Smooth muscle cell of trachea (primary cell): ENCODE measurements around the gene VAMP8. TPM values are rescaled to one million over a fixed set of nuclear protein-coding genes. Genes with fewer than 3 reads are reported as not detected.

Experiments used
- total RNA-seq: library from RNA; depleted of rRNA; stranded (reverse); fragments of >200 nt; gene quantifications from 2 replicates; pipeline ENCODE4 v1.2.1, GENCODE V29; 2014

Gene VAMP8
- total RNA-seq: 1.5 and 2.8 TPM in 2 replicates

DNA sequence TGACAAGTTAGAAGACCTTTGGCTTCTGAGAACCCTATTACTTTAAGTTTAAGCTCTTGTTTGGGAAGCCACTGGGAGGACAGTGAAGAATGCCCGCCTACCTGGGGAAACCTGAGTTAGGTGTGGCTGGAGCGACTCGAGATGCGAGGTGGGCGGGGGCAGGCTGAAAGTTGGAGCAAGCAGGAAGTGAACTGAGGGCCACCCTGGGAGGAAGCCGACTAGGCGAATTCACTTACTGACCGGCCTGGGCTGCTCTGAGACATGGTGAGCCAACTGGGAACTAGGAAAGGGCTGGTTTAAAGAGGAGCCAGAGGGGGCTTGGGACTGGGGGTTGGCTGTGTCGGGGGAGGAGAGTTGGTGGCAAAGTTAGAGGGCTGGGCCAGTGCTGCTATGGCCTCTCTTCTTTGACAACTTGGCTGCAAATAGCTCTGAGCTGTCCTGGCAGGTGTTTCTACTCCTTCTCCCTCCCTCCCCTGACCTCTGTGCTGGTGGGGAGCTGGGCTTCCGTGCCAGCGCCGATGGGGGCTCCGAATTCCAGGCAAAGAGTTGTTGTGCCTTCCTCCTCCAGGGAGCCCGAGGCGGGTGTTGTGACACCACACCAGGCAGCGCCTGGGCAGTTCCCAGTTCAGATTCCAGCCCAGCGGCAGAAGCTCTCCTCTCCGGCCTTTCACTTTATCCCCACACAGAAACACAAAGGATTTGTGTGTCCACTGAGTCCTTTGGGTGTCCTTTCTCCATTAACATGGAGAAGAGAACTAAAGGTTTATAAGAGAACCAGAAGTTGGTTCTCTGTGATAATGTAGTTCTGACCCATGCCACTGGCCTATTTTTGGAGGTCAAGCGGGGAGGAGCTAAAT, at the start of gene VAMP8:
TSS of gene VAMP8 (plus strand) at position 201 of the 857 bp plus-strand sequence. CDS start at position 262, 61 bp downstream.

DNA sequence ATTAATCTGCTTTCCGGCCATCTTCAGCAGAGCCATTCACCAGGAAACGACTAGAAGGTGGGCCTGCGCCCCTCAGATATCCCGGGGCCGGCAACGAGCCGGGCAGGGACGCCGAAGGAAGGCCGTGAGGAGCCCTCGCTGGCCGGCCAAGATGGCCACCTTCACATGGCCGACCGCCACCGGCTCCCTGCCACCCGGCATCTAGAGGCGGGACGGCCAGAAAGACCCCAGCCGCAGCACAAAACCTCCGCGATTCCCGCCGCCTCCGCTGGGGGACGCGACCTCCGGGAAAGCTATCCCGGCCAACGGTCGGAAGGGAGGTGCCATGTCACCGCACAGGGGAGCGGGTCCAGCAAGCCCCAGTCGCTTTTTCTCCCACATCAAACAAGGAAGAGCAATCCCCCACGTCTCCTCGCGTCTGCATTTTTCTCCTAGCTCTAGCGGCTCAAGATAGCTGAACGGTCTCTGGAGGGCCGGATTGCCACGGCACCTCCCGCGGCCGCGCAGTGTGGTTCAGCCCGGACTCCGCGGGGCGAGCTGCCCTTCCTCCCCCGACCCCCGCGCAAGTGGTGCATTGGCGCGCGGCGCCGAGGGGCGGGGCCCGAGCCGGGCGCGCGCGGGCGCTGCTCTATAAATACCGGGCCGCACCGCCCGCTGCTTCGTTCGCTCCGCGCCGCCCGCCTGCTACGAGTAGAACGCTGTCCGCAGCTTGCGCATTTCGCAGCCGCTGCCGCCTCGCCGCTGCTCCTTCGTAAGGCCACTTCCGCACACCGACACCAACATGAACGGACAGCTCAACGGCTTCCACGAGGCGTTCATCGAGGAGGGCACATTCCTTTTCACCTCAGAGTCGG, 38.7 kb upstream of the VAMP8 start, which contains the start of gene MAT2A:
TSS of gene MAT2A (plus strand) at position 662 of the 854 bp plus-strand sequence. CDS start at position 782, 120 bp downstream.

DNA sequence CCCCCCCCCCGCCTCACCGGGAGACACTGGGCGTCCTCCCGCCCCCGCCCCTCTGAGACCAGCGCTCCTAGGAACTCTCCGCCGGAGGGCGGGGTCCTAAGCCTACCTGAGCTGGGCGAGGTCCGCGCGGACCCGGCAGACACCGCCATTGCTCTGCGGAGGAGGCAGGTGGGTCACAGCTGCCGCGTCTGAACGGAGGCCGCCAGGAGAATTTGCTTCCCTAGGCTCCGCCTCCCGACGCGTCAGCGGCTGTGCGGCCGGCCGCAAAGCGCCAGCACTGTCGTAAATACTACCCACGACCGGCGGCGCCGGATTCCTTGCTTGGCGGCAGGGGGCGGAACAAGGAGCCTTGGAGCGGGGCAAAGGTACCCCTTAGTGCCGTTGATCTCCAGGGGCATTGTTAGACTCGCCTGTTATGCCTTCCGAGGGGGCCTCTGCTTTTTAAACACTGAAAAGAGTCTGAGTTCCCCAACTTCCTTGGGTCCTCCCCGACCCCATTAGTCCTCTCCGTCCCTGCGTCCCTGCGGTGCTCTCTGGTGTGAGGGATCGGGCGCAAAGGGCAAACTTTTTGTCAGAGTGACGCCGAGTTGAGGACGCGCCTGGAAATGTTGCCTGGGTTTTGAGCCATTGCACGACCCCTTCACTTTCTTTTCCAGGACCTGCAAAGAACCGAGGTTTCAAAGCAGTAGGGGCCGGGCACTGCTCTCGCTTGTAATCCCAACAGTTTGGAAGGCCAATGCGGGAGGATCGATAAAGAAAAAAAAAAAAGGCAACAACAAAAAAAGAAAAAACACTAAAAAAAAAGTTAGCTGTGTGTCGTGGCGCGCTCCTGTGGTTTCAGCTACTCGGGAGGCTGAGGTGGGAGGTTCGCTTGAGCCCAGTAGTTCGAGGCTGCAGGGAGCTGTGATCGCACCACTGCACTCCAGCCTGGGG, 15.8 kb upstream of the VAMP8 start, which contains the start of gene GGCX:
TSS of gene GGCX (minus strand) at position 214 of the 933 bp plus-strand sequence. CDS start at position 149, 65 bp downstream.

DNA sequence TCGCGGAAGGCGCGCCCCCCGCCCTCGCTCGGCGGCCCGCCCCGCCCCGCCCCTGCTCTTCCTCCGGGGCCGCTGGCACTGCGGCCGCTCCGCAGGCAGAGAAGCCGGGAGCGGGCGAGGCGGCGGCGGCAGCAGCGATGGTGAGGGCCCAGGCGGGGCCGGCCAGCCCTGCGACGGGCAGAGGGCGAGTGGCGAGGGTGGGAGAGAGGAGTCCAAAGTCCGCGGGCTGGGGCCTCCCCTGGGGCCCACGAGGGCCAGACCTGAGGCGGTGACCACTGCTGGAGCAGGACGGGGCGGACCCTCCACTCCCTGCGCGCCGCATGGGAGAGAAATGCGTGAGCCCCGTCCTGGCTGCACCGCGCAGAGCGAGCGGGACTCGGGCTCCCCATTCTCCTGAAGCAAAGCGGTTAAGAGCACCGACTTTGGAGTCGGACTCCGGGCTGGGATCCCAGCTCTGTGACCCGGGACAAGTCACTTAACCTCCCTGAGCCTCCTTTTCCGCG, 7.0 kb downstream of the VAMP8 start, which contains the start of gene VAMP5:
TSS of gene VAMP5 (plus strand) at position 78 of the 503 bp plus-strand sequence. CDS start at position 138, 60 bp downstream.

DNA sequence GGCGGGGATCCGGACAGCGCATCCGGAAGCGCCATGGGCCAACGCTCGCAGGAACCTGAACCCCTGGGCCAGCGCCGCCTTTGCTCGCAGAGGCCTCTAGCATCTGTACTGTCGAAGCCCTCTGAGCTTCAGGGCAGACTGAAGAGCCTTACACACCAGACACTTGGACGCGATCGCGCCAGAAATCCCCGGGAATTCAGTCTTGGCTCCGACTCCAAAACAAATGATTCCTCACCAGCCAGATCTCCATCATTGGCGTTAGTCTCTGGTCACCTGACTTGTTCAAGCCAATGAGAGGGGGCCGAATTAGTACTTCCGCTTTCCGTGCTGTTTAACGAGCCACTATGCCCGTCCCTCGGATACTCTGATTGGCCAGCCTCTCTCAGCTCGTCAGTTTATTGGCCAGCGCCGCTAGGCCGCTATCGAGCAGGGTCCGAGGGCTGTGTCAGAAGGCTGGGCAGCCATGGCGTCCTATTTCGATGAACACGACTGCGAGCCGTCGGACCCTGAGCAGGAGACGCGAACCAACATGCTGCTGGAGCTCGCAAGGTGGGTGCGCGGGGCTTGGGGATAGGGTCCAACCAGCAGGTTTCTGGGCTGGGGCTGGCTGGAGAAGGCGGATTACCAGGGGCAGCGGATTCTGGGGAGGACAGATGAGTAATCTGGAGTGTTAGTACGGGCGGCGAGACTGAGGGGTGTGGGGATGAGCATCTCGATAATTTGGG, 18.1 kb downstream of the VAMP8 start, which contains the start of gene RNF181:
TSS of gene RNF181 (plus strand) at position 445 of the 725 bp plus-strand sequence. CDS start at position 464, 19 bp downstream.

DNA sequence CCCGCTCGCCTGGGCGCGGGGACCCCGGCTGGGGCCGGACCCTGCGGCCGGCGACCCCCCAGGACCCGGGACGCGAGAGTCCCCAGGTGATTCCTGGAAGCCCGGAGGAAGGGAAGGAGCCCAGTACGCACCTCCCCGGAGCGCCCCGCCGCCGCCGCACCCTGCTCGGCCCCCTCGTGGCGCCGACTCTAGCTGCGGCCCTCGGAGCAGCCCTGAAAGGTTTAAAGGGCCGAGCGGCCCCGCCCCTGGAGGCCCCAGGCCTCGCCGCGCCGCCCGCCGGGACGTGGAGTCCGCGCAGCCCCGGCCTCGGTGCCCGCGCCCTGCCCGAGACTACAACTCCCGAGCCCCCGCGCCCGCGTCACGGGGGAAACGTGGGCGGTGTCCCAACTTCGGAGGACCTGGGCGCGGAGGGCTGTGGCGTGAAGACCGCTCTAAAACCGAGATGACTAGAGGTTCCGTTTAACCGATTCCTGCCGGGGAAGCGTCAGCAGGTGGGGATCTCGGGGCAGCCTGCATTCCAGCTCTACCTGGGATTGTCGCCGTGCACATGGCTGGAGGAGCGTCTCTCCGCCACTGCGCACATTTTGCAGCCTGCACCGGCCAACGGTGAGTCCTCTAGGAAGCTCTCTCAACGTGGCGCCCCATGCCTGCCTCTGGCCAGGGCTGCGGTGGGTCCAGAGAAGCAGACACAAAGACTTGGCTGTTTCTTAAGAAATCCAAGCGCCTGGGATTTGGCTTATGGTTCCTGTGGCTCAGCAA, 25.3 kb downstream of the VAMP8 start, which contains the start of gene TMEM150A:
TSS of gene TMEM150A (minus strand) at position 223 of the 759 bp plus-strand sequence. CDS start 750 bp downstream, outside the sequence.

DNA sequence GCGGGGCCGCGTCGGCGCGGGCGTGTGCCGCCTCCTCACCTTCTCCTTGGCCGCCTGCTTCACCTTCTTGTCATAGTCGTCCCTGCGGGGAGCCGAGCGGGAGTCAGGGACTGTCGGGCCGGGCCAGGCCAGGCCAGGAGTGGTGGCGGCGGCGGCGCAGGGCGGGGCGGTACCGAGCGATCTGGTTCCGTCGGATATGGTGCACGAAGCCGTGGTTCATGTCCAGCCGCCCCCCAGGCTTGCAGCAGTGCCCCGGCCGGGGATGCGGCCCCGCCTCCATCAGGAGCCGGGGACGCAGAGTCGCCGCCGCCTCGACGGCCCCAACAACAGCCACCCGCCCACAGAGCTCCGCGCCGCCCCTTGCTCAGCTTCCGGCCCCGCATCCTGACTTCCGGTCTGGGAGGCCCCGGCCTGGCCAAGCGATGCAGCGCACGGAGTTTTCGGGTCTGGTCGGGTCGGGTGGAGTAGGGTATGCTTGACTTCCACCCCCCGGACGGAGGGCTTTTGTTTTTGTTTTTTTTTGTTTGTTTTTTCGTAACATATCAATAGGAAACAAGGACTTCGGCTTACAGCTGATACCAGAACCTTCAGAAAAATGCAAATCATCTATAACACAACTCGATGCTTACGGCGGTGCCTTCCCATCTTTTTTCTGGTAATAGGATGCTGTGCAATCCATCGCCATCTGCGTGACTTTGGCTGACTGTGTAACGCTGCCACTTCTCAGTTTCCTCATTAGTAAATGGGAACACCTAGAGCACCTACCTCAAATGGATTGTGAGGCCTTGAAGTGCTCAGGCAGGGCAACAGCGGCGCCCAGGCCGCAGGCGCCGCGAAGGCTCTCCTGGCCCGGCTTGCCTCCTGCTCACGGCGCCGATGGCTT, 34.6 kb downstream of the VAMP8 start, which contains the start of gene C2orf68:
TSS of gene C2orf68 (minus strand) at position 362 of the 883 bp plus-strand sequence. CDS start at position 280, 82 bp downstream.

Other genes with a start within 250 kb of the VAMP8 start
- gene TGOLN2, start 249.6 kb upstream of the VAMP8 start, total RNA-seq: 133 and 174 TPM in 2 replicates
- gene RETSAT, start 223.1 kb upstream of the VAMP8 start, total RNA-seq: 58.6 and 90.0 TPM in 2 replicates
- gene ELMOD3, start 222.8 kb upstream of the VAMP8 start, total RNA-seq: 15.9 and 19.8 TPM in 2 replicates
- 347 and 497 TPM in 2 replicates for gene CAPG, start 167.2 kb upstream of the VAMP8 start, total RNA-seq
- 0.66 TPM in 1 of 2 replicates, not detected in the other for gene SH2D6, start 158.9 kb upstream of the VAMP8 start, total RNA-seq
- gene MAT2A, start 38.4 kb upstream of the VAMP8 start, total RNA-seq: 200 and 279 TPM in 2 replicates
- 55.3 and 76.6 TPM in 2 replicates for gene GGCX, start 16.1 kb upstream of the VAMP8 start, total RNA-seq
- gene VAMP5, start 6.8 kb downstream of the VAMP8 start, total RNA-seq: 28.7 and 35.4 TPM in 2 replicates
- gene RNF181, start 18.2 kb downstream of the VAMP8 start, total RNA-seq: 160 and 253 TPM in 2 replicates
- gene TMEM150A, start 25.1 kb downstream of the VAMP8 start, total RNA-seq: 5.1 and 16.4 TPM in 2 replicates
- 20.5 and 22.0 TPM in 2 replicates for gene C2orf68, start 34.5 kb downstream of the VAMP8 start, total RNA-seq
- 33.2 and 34.3 TPM in 2 replicates for gene USP39, start 38.6 kb downstream of the VAMP8 start, total RNA-seq
- not detected in 2 replicates for gene SFTPB, start 90.6 kb downstream of the VAMP8 start, total RNA-seq
- not detected in 2 replicates for gene GNLY, start 116.8 kb downstream of the VAMP8 start, total RNA-seq
- 22.4 and 55.9 TPM in 2 replicates for gene ATOH8, start 176.4 kb downstream of the VAMP8 start, total RNA-seq